ENCODE measurements around the gene NCDN. TPM values are rescaled to one million over a fixed set of nuclear protein-coding genes. Genes with fewer than 3 reads are reported as not detected.

NCDN gene, protein sequence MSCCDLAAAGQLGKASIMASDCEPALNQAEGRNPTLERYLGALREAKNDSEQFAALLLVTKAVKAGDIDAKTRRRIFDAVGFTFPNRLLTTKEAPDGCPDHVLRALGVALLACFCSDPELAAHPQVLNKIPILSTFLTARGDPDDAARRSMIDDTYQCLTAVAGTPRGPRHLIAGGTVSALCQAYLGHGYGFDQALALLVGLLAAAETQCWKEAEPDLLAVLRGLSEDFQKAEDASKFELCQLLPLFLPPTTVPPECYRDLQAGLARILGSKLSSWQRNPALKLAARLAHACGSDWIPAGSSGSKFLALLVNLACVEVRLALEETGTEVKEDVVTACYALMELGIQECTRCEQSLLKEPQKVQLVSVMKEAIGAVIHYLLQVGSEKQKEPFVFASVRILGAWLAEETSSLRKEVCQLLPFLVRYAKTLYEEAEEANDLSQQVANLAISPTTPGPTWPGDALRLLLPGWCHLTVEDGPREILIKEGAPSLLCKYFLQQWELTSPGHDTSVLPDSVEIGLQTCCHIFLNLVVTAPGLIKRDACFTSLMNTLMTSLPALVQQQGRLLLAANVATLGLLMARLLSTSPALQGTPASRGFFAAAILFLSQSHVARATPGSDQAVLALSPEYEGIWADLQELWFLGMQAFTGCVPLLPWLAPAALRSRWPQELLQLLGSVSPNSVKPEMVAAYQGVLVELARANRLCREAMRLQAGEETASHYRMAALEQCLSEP
- 10 to 100 TPM; 37.6 to 49.4 TPM for total RNA-seq

DNA sequence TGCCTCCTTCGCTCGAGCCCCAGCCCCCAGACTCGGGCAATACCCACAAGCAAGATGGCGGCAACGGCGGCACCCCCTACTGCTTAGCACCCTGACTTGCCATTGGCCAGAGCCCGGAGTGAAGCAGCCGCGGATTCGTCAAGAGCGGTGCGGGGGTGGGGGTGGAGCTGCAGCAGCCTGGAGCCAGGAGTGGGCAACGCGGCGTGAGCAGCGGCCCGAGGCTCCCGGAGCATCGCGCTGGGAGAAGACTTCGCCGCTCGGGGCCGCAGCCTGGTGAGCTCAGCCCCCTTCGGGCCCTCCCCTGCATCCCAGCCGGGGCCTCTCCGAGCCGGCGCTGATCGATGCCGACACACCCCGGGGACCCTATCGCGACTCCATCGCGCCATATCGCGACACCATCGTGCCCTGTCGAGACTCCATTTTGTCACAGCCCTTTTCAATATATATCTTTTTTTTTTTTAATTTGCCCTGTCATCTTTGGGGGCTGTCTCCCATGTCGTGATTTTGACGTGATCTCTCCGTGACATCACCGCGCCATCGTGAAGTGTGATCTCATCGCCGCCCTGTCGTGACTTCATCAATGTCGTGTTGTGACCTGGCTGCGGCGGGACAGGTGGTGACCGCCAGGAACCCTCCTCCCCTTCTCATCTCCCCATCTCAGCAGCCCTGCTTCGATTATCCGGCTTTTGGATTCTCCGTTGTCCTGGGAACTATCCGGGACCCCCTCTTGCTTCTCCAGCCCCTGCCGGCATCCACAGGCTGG lies at the start of gene NCDN:
Gene NCDN, plus strand, starts transcription at position 189 of the 763 bp plus-strand sequence. Its CDS starts 392 bp downstream, at position 581.
- H3K9me3 ChIP-seq: no peaks in the 10 kb centered on the region
- no peaks in the 10 kb centered on the region for H3K36me3 ChIP-seq
- TF ChIP-seq, protein P1, sequence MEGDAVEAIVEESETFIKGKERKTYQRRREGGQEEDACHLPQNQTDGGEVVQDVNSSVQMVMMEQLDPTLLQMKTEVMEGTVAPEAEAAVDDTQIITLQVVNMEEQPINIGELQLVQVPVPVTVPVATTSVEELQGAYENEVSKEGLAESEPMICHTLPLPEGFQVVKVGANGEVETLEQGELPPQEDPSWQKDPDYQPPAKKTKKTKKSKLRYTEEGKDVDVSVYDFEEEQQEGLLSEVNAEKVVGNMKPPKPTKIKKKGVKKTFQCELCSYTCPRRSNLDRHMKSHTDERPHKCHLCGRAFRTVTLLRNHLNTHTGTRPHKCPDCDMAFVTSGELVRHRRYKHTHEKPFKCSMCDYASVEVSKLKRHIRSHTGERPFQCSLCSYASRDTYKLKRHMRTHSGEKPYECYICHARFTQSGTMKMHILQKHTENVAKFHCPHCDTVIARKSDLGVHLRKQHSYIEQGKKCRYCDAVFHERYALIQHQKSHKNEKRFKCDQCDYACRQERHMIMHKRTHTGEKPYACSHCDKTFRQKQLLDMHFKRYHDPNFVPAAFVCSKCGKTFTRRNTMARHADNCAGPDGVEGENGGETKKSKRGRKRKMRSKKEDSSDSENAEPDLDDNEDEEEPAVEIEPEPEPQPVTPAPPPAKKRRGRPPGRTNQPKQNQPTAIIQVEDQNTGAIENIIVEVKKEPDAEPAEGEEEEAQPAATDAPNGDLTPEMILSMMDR (IDR thresholded peaks at IDR 0.05): no peak
- TF ChIP-seq POLR2A (IDR thresholded peaks at IDR 0.05): peak; percentile 44
- peak; percentile 89 for TF ChIP-seq POLR2AphosphoS5 (IDR thresholded peaks at IDR 0.05)
- DNase-seq (ENCODE audit: low spot score): peak; percentile 96
- peaks cover 10% of the 10 kb centered on the region for H3K4me1 ChIP-seq (replicated peaks)
- H3K27me3 ChIP-seq (replicated peaks; ENCODE audit: insufficient read depth): no peaks in the 10 kb centered on the region
- WGBS: under 1% methylated on average over 58 of the region's 58 CpGs
- intact Hi-C loops (cut with DNase I): loop anchor here (5.0 kb wide), 1 partner anchor 365 kb away; the partner anchor contains the start of gene SFPQ
- peak within 1 kb of the TSS; percentile 94 to 95 for H3K27ac ChIP-seq
- peak within 1 kb of the TSS; percentile 66 to 80 for H3K4me3 ChIP-seq

DNA sequence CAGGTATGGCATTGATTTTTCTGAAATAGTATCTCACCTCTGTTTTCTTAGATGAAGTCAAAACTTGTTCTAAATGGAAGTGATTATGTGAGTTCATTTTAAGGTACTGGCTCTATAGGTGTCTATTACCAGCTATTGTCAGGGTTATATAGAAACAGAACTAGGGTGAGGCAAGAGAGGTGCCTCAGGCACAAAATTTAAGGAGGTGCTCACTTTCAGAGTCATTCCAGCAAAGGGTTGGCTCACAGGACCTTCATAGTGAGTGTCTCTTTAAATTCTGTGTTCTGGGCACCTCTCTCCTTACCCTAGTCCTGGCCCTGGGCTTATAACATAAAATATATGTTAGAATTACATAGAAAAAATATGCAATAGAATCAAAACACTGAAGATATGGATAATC lies 49.7 kb upstream of the NCDN start:
- intact Hi-C loops (cut with DNase I): no loop called here
- peaks cover 7% of the 10 kb centered on the region for H3K4me1 ChIP-seq (replicated peaks)
- no peaks in the 10 kb centered on the region for H3K36me3 ChIP-seq
- DNase-seq (ENCODE audit: low spot score): no peak
- TF ChIP-seq POLR2AphosphoS5 (IDR thresholded peaks at IDR 0.05) (no peak), POLR2A (IDR thresholded peaks at IDR 0.05) (no peak)
- TF ChIP-seq, protein P1 (IDR thresholded peaks at IDR 0.05): no peak
- no peak overlapping the region for H3K27ac ChIP-seq
- H3K9me3 ChIP-seq: no peaks in the 10 kb centered on the region
- no peak overlapping the region for H3K4me3 ChIP-seq
- H3K27me3 ChIP-seq (replicated peaks; ENCODE audit: insufficient read depth): no peaks in the 10 kb centered on the region

DNA sequence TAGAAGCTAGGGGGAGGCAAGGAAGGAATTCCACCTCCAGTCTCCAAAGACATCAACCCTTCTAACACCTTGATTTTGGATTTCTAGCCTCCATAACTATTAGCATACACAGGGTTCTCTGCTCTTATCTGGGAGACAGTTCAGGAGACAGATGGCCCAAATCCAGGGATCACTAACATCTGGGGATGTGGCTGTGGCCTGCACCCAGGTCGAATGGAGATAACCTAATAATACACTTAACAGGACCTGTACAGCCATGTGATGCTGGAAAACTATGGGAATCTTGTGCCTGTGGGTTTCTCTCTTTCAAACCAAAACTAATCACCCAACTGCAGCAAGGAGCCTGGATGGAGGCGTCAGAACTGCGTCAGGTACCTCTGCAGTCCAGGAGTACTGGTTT lies 48.0 kb upstream of the NCDN start:
- Histone ChIP-seq H3K27ac (no peak overlapping the region), H3K36me3 (no peaks in the 10 kb centered on the region), H3K4me3 (no peak overlapping the region), H3K4me1 (replicated peaks) (peaks cover 7% of the 10 kb centered on the region), H3K27me3 (replicated peaks; ENCODE audit: insufficient read depth) (no peaks in the 10 kb centered on the region), H3K9me3 (no peaks in the 10 kb centered on the region)
- intact Hi-C loops (cut with DNase I): no loop called here
- DNase-seq (ENCODE audit: low spot score): no peak
- 83% methylated on average over 3 of the region's 3 CpGs for WGBS
- TF ChIP-seq POLR2A (IDR thresholded peaks at IDR 0.05) (no peak), POLR2AphosphoS5 (IDR thresholded peaks at IDR 0.05) (no peak)
- TF ChIP-seq, protein P1 (IDR thresholded peaks at IDR 0.05): no peak

DNA sequence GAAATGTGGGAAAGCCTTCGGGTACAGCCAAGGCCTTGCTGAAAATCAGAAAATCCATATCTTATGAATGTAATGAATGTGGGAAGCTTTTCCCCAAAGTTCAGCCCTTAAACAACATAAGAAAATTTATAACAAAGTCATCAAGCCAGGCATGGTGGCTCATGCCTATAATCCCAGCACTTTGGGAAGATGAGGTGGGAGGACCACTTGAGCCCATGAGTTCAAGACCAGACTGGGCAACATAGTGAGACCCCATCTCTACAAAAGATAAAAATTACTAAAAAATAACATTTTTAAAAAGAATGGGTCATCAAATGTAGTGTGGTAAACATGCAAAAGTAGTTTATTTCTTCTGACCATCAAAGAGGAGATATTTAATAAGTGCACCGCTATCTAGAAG lies 46.3 kb upstream of the NCDN start:
- 98% methylated on average over 2 of the region's 2 CpGs for WGBS
- intact Hi-C loops (cut with DNase I): no loop called here
- H3K27me3 ChIP-seq (replicated peaks; ENCODE audit: insufficient read depth): no peaks in the 10 kb centered on the region
- peaks cover 6% of the 10 kb centered on the region for H3K4me1 ChIP-seq (replicated peaks)
- H3K4me3 ChIP-seq: no peak overlapping the region
- no peak for TF ChIP-seq POLR2A (IDR thresholded peaks at IDR 0.05)
- TF ChIP-seq, protein P1 (IDR thresholded peaks at IDR 0.05): no peak
- no peak for TF ChIP-seq POLR2AphosphoS5 (IDR thresholded peaks at IDR 0.05)
- no peak for DNase-seq (ENCODE audit: low spot score)
- no peaks in the 10 kb centered on the region for H3K36me3 ChIP-seq
- H3K9me3 ChIP-seq: no peaks in the 10 kb centered on the region
- H3K27ac ChIP-seq: no peak overlapping the region
